Thyroid gland (tissue), 4 donors: ENCODE results near the gene CTSS.
"Not testable (repeated sequence)": the region's sequence is repeated elsewhere in the genome, so short reads cannot be mapped to it uniquely, and the experiment has no call there.

Source experiments
- CTCF ChIP-seq, 6 experiments: fragments of 200-600 bp in 3 of 6; fragments of 450-650 bp in 3 of 6; sonication (generic) in 3 of 6; IDR thresholded peaks; one replicate each; pipeline ENCODE4 v1.5.1; 2016 to 2019; ENCODE audit warnings: antibody characterized with exemption in 6 of 6, mild to moderate bottlenecking in 2 of 6, inconsistent platforms in 1 of 6, moderate library complexity in 1 of 6
- POLR2A ChIP-seq, 2 donors: fragments of 450-650 bp; IDR thresholded peaks; one replicate each; pipeline ENCODE4 v1.6.1; 2017; ENCODE audit warnings: antibody characterized with exemption in 2 of 2, mild to moderate bottlenecking in 2 of 2, moderate library complexity in 1 of 2

- not testable (repeated sequence) for TF ChIP-seq CTCF, POLR2A (IDR thresholded peaks at IDR 0.05)
Observed at GRCh38 chr1:150767704-150768103, 2.1 kb upstream of the CTSS start.
